Smooth muscle cell (in vitro differentiated cells): Measurements from ENCODE around the gene CNIH2. TPM values are rescaled to one million over a fixed set of nuclear protein-coding genes. Genes with fewer than 3 reads are reported as not detected.

Experiments
- DNase-seq: peaks from one replicate; lab custom pipeline; 2025; ENCODE audit not compliant: unreplicated experiment; lab: John Stamatoyannopoulos, UW
- H2AFZ ChIP-seq: fragments of 200-600 bp; sonication (generic); 2 replicates; pipeline ENCODE4 v1.6.0; 2016; ENCODE audit warnings: antibody characterized with exemption, low read depth, mild to moderate bottlenecking
- H3F3A ChIP-seq: fragments of 200-600 bp; sonication (generic); 2 replicates; pipeline ENCODE4 v1.6.0; 2017; ENCODE audit warnings: antibody characterized with exemption, low read depth
- H3K27ac ChIP-seq: fragments of 200-600 bp; sonication (generic); 2 replicates; pipeline ENCODE4 v1.5.1; 2016; ENCODE audit warnings: low read depth, mild to moderate bottlenecking
- H3K27me3 ChIP-seq: fragments of 200-600 bp; sonication (generic); 2 replicates; pipeline ENCODE4 v1.6.1; 2016; ENCODE audit warnings: low read depth, mild to moderate bottlenecking
- H3K36me3 ChIP-seq: fragments of 200-600 bp; sonication (generic); 2 replicates; pipeline ENCODE4 v1.5.1; 2016; ENCODE audit warnings: low read depth
- H3K4me1 ChIP-seq: fragments of 200-600 bp; sonication (generic); 2 replicates; pipeline ENCODE4 v1.5.1; 2016; ENCODE audit warnings: low read depth
- H3K4me2 ChIP-seq: fragments of 200-600 bp; sonication (generic); 2 replicates; pipeline ENCODE4 v1.6.0; 2016; ENCODE audit warnings: mild to moderate bottlenecking
- H3K4me3 ChIP-seq: fragments of 200-600 bp; sonication (generic); 2 replicates; pipeline ENCODE4 v1.5.1; 2016; ENCODE audit warnings: mild to moderate bottlenecking
- H3K79me2 ChIP-seq: fragments of 200-600 bp; sonication (generic); 2 replicates; pipeline ENCODE4 v1.6.0; 2016; ENCODE audit warnings: low read depth, mild to moderate bottlenecking
- H3K9ac ChIP-seq: fragments of 200-600 bp; sonication (generic); 2 replicates; pipeline ENCODE4 v1.6.0; 2016; ENCODE audit warnings: low read depth
- H3K9me3 ChIP-seq: fragments of 200-600 bp; sonication (generic); replicated peaks from 2 replicates; pipeline ENCODE4 v1.5.1; 2016; ENCODE audit warnings: low read depth
- H4K20me1 ChIP-seq: fragments of 200-600 bp; sonication (generic); 2 replicates; pipeline ENCODE4 v1.6.0; 2016; ENCODE audit warnings: low read depth
- WGBS: methylation state at CpG from one replicate; pipeline ENCODE4 v1.1.7; 2016; ENCODE audit warnings: low lambda C conversion rate; 5-methylcytosine and 5-hydroxymethylcytosine counted together
- polyA plus RNA-seq: library from polyadenylated mRNA; unstranded; fragments of >200 nt; fragmentation: Nextera tagmentation; extraction: Ambion mirVana; gene quantifications from 2 replicates; pipeline ENCODE4 v1.2.1, GENCODE V29; 2016
- total RNA-seq: library from RNA; depleted of rRNA; stranded (reverse); fragments of >200 nt; gene quantifications from 2 replicates; pipeline ENCODE4 v1.2.3, GENCODE V29; 2014
- TF ChIP-seq, protein P1 (sequence below): fragments of 200-600 bp; sonication (generic); IDR thresholded peaks from 2 replicates; pipeline ENCODE4 v1.5.1; 2017; ENCODE audit warnings: borderline replicate concordance, mild to moderate bottlenecking, antibody characterized with exemption; ENCODE audit not compliant: insufficient read depth, poor library complexity, severe bottlenecking

The CNIH2 gene
- total and polyA plus RNA-seq, 2 experiments from 2014 or later: 12.2 to 17.0 TPM

DNA sequence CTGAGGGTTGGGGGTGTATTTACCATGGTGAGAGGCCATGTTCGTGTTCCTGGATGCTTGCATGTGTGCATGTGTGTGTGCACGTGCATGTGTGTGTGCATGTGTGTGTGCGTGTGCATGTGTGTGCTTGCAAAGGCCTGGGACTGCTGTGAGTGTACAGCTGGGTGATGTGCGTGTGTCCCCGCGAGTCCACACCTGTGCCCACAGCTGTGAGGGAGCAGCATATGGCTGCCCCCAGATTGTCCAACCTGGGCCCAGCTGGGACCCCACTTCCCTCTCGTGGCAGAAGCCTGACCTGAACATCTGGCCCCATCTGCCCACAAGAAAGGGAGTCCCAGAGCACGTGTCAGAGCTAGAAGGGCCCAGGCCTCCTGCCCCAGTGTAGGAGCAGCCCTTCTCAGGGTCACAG, 47.3 kb downstream of the CNIH2 start:
- Histone ChIP-seq H3K27ac (peak overlapping the region; percentile 94), H4K20me1 (no peaks in the 10 kb centered on the region), H3K27me3 (no peaks in the 10 kb centered on the region), H3K4me1 (peaks cover 28% of the 10 kb centered on the region), H3K36me3 (no peaks in the 10 kb centered on the region), H3K9me3 (no peaks in the 10 kb centered on the region), H3F3A (peaks cover 3% of the 10 kb centered on the region), H3K4me2 (peak overlapping the region; percentile 46), H3K4me3 (no peak overlapping the region), H2AFZ (no peak overlapping the region), H3K79me2 (no peaks in the 10 kb centered on the region), H3K9ac (no peak overlapping the region)
- TF ChIP-seq, protein P1, sequence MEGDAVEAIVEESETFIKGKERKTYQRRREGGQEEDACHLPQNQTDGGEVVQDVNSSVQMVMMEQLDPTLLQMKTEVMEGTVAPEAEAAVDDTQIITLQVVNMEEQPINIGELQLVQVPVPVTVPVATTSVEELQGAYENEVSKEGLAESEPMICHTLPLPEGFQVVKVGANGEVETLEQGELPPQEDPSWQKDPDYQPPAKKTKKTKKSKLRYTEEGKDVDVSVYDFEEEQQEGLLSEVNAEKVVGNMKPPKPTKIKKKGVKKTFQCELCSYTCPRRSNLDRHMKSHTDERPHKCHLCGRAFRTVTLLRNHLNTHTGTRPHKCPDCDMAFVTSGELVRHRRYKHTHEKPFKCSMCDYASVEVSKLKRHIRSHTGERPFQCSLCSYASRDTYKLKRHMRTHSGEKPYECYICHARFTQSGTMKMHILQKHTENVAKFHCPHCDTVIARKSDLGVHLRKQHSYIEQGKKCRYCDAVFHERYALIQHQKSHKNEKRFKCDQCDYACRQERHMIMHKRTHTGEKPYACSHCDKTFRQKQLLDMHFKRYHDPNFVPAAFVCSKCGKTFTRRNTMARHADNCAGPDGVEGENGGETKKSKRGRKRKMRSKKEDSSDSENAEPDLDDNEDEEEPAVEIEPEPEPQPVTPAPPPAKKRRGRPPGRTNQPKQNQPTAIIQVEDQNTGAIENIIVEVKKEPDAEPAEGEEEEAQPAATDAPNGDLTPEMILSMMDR: no peak
- 77% methylated on average over 6 of the region's 8 CpGs for WGBS
- no peak for DNase-seq

DNA sequence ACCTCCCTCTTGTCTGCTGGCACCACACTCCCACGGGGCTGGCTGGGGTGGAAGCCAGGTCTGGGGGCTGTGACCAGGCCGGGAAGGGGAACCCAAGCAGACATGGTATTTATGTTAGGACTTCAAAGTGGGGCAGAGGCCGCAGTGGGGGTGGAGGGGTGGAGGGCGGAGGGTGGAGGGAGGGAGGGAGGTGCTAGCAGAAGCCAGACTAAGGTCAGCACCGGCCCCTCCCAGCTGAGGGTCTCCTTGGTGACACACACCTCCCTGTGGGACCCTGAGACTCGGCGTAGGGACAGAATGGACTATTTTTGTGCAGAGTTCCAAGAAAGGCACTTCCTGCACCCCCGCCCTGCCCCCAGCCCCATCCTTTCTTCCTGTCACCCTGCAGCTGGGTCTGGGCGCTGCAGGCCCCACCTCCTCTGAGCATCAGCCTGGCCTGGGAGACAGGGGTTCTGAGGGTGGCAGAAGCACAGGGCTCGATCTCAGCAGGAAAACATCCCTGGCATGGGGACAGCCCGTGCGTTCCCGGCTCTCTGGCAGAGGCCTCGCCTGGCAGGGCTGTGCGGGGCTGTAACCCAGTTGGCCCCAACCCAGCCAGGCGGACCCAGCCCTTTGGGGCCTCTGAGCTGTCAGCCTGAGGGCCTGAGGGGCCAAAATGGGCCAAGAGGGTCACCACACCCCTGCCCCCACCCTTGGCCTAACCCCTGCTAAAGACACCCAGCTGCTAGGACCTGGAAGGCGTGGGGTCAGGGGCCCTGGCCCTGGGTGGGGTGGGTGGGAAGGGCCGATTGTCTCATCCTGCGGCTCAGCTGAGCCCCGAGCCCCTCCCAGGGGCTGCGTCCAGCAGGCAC, 48.5 kb downstream of the CNIH2 start:
- DNase-seq: no peak
- Histone ChIP-seq H3K9ac (peak overlapping the region; percentile 69), H3K79me2 (no peaks in the 10 kb centered on the region), H3K4me1 (peaks cover 28% of the 10 kb centered on the region), H3K27me3 (no peaks in the 10 kb centered on the region), H3K27ac (peak overlapping the region; percentile 94), H4K20me1 (no peaks in the 10 kb centered on the region), H3K4me2 (peak overlapping the region; percentile 70), H3K36me3 (no peaks in the 10 kb centered on the region), H2AFZ (no peak overlapping the region), H3K4me3 (no peak overlapping the region), H3K9me3 (no peaks in the 10 kb centered on the region), H3F3A (peaks cover 3% of the 10 kb centered on the region)
- TF ChIP-seq, protein P1: no peak
- 15% methylated on average over 14 of the region's 21 CpGs for WGBS

DNA sequence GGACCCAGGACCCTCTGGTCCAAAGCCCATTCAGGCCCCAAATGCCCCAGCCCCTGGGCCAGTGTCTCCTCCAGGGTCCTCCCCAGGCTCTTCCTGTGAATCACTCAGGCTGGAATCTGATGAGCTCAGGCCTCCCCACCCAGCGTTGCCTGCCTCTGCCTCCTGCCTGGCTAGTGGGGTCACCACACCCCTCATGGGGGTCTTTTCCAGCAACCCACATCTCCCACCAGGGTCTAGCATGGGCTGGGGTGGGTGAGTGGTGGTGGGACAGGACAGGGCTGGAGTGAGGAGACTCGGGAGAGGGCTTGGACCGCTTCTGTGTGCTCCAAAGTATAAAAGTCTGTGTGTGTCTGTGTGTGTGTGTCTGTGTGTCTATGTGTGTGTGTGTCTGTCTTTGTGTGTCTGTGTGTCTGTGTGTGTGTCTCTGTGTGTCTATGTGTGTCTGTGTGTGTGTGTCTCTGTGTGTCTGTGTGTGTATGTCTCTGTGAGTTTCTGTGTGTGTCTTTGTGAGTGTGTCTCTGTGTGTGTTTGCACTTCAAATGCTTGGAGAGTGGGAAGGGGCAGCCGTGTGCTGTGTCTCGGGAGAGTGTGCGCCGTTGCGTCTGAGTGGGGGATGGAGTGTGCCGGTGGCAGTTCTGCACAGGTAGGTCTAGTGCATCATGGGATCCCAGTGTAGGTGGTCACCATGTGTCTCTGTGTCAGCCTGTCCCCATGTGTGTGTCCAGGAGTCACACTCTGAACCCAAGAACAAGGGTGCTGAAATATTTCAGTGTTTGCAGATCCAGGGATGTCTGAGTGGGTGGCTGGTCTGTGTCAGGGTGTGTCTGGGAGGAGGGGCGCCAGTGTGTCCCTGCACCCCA, 49.4 kb downstream of the CNIH2 start:
- no peaks in the 10 kb centered on the region for H3K79me2 ChIP-seq
- TF ChIP-seq, protein P1: no peak
- H3K4me3 ChIP-seq: no peak overlapping the region
- H3K36me3 ChIP-seq: no peaks in the 10 kb centered on the region
- H3K27me3 ChIP-seq: no peaks in the 10 kb centered on the region
- H2AFZ ChIP-seq: peak overlapping the region; percentile 24
- H3K4me1 ChIP-seq: peaks cover 28% of the 10 kb centered on the region
- no peaks in the 10 kb centered on the region for H3K9me3 ChIP-seq
- 65% methylated on average over 10 of the region's 10 CpGs for WGBS
- peaks cover 3% of the 10 kb centered on the region for H3F3A ChIP-seq
- H3K9ac ChIP-seq: peak overlapping the region; percentile 69
- DNase-seq: no peak
- H4K20me1 ChIP-seq: no peaks in the 10 kb centered on the region
- peak overlapping the region; percentile 94 for H3K27ac ChIP-seq
- peak overlapping the region; percentile 70 for H3K4me2 ChIP-seq
